Inflammatory macrophage treated with lipopolysaccharide for 4 hours (primary cell): ENCODE results near the gene PRKN.

Source experiments
- DNase-seq: peaks from one replicate; pipeline ENCODE4 v3.0.0-alpha.2; 2020

The PRKN gene

DNA sequence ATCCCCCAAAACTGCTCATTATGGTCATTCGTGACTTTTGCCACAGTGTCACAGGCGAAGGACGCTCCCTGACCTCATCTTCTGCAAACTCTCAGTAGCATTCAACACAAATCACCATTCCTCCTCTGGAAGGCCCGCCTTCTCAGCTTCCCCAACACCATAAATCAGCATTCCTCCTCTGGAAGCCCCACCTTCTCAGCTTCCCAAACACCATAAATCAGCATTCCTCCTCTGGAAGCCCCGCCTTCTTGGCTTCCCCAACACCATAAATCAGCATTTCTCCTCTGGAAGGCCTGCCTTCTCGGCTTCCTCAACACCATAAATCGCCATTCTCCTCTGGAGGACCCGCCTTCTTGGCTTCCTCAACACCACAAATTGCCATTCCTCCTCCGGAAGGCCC lies 1165.7 kb downstream of the PRKN start:
- DNase-seq, result no peak

DNA sequence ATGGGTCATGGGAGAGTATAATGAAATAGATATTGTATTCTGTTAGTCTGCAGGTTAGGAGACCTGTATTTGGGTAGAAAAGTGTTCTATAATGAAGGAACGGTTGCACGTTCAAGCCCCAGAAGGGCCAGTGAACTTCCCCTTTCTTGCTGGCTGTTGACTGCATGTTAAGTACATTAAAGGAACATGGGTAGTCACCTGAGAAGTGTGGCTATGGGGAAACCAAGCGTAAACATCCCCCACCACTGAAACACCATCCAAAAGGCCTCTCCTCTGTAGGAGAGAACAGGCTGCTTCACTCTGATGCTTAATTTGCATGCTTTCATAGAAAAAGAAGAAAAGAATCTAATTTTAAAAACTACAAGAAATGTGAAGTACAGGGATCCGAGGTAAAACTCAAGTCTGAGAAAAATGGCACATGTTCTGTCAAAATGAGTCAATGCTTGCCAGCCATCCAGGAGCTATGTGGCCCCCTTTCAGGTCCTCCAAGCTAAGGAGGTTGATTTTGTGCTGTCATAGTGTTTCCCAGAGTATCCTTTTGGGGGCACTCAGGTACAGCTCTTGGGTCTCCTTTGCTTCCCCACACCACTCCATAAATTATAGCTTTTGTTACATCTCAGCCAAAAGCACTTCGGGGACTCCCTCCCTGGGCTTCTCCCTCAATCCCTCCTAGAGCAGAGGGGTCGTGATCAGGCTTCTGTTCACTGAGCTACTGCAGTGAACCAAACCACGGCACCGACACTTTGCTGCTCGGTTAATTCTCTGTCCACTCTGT lies 1170.0 kb downstream of the PRKN start:
- no peak for DNase-seq

DNA sequence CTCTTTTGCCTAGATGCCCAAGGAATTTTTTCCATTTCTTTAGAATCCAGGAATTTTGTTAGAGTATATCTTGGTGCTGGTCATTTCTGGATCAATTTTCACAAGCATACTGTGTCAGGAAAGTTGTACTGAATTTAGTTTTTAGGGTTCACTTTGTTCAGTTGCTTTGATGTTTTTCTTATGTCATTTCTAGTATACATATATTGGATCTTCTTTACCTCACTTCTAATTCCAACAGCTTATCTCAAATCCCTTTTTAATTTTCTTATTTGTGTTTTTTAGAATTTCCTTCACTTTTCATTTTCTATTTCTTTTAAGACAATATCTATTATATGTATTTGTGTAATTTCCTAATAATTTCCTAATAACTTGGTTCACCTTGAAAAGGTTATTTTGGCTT lies 1172.7 kb downstream of the PRKN start:
- DNase-seq, result no peak

DNA sequence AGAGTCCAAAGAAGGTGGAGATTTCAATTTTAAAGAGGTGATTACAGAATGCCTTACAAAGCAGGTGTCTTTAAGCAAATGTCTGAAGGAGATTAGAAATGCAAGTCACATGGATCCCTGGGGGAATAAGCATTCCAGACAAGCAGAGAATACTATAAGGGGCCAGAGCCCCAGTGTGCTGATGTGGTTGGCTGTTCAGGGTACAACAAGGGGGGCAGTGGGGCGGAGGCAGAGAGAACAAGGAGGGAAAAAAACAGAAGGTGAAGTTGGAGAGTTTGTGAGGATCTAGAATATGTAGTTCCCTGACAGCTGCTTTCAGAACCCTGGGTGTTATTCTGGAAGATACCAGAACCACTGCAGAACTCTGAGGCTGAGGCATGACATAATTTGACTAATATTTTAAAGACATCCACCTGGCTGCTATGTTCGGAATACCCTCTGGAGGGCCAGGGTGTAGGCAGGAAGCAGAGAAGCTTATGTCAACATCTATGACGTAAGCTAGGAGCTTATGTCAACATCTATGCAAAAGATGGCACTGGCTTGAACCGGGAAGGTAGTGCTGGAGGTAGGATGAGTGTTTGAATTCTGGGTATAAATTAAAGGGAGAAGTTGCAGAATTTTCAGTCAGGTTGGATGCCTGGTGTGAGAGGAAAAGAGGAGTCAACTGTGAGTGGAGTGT lies 1177.5 kb downstream of the PRKN start:
- DNase-seq, result no peak

DNA sequence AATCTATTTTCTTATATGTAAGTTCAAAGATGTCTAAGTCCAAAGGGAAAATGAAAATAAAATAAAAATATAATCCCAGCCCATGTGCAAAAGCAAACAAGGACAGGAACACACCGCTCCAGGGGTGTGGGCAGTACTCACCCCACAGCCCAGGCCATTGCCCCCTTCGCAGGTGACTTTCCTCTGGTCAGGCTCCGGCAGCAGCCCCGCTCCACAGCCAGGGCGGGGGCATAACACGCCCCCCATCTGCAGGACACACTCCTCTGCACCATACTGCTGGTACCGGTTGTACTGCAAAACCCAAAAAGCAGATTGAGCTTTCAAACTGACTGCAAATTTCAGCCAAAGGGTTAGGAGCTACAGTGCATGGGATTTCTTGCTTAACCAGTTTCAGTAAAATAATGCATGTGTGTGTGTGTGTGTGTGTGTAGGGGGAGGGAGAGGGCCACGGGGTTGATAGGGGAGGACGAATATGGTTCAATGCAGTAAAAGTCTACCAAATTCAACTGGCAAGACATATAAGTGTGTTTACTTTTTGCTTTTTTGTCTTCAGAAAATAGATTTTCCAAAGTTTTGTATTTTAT lies 1178.8 kb downstream of the PRKN start:
- DNase-seq, result no peak

DNA sequence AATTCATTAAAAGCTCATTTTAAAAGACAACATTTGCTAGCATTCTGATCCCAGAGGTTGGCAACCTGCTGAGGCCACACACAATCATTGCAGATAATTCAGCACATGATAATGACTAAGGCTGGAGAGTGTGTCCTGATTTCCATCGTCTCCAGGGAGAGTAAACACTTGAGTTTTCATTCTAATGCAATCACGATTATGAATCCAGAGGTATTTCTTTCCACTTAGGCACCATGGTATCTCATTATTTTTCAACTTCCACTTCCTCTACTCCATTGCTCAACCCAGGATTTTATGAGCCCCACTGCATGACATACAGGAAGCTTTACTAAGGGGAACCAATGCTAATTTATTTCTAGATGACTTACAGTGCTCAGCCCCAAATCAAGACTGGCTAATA lies 1179.9 kb downstream of the PRKN start:
- DNase-seq, result peak; percentile 8

DNA sequence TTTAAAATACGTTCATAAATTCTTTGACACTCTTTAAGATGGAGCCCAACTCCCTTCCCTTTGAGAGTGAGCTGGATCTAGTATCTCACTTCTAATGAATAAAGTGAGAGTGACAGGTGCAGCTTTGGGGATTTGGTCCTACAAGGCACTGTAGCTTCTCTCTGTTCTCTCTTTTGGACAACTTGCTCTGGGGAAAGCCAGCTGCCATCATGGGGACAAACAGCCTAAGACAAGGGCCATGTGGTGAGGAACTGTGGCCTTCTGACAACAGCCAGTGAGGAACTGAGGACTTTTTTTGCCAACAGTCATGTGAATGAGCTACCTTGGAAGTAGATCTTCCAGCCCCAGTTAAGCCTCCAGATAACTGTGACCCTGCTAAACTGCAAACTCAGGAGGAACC lies 1180.9 kb downstream of the PRKN start:
- no peak for DNase-seq

DNA sequence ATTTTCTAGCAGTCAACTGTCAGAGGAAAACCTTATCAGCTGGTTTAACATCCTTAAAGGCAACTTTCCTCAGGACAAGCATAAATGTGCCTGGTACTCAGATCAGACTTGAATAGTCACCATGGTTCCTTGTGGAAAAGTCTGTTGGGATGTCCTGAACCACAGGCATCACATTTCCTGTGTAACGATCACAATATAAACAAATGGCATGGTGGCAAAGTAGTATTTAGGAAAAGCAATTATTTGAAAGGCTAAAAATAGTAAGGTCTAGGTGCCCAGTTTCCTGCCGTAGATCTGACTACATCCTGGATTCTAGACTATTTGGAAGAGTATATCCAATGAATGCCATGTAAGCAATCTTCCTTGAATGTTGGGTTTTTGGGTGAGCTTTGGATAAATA lies 1181.8 kb downstream of the PRKN start:
- no peak for DNase-seq

DNA sequence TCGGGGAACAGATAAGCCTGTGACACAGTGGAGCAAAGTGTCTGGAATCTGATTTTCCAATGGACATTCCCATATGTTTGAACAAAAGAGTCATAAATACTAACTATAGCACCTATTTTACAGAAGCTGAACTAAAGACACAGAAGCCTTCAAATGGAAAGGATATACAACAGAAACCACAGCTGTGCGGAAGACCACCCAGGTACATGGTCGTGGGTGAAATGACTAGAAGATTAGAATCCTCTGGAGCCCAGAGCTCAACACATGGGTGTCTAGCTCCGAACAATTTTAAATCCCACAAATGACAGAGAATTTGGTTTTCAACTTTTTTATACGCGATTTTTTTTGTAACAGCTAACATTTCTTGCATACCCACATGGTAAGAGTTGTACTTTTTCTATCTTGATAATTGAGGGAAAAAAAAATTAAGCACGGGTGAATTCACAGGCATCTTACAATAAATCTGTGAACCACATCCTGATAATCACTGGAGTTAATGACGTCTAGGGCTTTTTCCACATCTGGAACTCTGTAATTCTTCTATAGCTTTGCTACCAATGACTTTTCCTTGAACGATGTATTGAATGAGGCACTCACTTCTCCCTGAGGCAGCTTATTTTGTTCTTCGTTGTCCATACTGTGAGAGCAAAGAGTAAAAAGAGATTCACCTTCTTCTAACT lies 1182.6 kb downstream of the PRKN start:
- DNase-seq, result no peak

DNA sequence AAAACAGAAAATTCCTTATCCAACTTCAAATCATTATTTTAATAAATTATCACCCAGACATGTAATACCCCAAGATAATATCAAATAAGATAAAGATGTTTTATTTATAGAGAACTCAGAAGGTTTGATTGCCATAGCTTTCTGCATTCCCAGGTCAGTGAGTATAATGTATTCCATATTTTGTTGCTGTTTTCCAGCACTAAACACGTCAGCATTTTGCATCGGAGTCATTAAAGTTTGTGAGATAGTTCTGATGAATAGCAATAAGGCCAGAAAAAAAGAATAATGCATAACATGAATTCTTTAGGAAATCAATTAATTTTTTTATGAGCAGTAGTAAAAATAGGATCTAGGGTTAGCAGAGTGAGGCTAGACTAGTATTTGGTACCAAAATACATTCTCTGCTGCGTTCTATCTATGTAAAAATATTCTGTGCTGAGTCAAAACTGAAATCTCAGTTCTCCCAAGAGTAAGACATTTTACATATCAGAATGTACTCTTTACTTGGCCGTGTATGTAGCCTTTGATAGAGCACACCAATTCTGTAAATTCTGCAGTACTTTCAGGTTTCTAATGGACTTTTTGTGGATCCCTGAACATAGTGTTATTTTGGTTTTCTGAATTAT lies 1183.8 kb downstream of the PRKN start:
- DNase-seq, result no peak

DNA sequence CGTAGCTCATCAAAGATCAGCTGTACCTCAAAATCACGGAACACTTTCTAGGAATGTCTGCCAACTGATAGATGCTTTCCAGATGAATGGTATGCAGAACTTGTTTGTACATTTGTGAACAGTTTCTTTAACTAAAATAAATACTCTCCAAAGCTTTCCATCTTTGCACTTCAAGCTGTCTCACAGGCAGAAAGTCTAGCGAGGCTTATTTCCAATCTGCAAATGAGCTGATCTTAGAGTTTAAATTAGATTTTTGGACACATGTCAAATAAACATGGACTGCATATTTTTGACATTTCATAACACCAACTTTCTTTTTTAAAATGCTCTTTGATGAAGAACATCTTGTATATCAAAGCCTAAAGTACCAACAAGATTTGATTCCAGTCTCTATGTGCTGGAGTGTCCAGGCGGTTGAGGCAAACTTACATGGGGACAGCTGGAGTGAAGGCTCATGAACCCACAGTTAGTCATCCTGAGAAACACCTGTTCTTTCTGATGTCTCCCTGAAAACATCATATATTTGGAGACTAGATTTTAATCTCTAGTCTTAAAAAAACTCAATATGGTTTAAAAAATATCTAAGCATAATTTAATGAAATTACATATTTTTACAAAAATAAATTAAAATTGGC lies 1185.1 kb downstream of the PRKN start:
- no peak for DNase-seq

DNA sequence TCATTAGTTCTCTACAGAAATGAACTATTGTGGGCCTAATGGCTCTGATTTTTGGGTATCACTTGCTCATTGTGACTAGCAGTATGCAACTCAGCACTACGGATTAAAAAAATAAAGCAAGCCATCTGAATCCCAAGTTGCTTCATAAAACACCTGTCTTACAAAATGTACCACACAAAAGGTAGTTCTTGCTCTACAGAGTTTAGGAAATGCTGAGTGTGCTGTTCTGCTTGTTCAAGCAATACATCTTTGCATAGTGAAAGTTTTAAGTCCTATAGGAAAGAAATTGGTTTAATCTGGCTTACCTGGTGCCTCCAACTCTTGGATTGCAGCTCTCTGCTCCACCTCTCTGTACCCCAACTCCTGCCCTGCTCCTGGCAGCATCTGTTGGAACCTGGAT lies 1187.0 kb downstream of the PRKN start:
- no peak for DNase-seq

DNA sequence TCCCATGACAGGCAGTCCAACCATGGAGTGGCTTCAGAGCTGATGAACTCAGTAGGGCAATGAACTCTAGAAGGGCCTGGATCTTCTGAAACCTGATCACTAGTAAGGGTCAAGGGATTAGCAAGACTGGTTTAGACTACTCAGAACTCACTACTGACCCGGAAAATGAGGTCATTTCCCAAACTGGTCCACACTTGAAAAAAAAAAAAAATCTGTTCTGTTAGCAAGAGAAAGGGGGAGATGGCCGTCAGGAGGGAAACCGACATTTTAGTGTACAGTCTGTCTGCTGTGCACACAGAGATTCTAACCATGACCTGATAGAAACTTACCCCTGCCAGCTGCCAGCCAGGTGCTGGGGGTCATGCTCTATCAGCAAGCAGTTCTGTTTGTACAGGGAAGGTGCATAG lies 1191.3 kb downstream of the PRKN start:
- DNase-seq, result no peak

DNA sequence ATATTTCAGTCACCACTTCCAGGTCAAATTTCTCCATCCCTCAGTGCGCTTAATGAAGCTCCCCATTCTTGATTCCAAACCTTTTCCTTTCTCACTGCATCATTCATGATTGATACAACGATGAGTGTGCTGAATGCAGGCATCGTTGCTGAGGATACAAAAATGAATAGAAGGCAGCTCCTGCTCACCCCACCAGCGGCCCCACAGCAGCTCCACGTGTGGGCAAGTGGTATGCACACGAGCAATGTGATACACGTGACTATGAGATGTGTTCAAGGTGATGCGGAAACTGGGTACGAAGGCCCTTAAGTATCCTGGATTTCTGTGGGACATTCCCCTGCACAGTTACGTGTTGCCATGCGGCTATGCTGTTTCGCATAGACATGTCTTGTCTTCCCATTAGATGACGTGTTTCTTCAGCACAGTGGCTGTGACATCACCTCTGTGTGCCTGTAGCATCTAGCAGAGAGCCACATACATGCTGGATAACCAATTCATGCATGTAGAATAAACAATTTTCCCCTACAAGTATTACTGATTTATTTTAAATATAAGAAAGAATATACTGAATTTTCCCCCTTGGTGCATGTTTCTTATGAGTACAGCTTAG lies 1193.2 kb downstream of the PRKN start:
- DNase-seq, result no peak

DNA sequence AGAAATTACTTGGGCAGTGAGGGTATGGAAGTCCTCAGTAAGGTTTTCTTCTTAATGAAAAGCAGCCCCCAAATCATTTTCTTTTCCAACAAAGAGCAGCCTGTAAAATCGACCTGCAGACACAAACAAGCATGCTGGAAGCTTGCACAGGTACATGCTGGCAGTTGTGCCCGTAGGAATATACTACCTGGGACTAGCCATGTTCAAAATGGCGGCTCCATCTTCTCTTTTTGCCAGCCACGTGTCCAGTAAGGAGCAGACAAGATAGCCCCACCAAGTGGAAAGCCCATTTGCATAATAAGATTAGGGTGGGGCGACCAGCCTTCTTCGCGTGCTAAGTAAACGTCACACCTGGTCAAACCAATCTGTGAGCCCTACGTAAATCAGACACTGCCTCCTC lies 1194.3 kb downstream of the PRKN start:
- DNase-seq, result no peak

DNA sequence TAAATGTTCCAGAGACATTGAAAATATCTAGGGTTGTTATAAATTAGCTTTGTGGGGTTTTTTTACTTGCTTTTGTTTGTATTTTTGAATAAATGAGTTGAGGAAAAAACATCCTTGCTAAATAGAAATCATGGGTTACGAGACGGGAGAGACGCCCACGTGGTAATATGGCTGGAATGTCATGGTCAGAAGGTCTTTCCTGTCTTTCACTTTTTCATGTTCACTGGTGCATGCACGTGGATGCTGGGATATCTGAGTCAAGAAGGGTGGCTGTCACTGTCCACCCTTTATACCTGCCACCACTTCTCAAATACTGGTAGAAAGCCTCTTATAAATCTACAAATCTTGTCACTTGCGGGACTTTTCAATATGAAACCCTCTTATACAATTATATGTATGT lies 1195.0 kb downstream of the PRKN start:
- no peak for DNase-seq

DNA sequence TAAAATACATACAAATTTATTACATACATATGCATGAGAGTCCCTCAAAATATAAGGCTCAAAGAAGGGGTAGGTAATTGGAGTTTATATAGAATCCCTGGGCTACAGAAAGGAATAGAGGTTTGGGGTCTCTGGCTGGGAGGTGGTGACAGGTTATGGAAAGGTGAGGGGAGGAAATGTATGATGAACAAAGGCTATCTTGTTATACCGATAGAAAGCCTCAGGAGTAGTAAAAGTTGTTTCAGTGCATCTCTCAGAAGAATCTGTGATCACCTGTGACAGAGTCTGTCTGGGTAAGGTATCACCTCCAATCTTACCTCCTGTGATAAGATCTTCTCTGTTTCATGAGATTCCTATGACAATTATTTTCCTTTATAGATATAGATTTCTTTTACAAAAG lies 1200.8 kb downstream of the PRKN start:
- DNase-seq, result no peak

DNA sequence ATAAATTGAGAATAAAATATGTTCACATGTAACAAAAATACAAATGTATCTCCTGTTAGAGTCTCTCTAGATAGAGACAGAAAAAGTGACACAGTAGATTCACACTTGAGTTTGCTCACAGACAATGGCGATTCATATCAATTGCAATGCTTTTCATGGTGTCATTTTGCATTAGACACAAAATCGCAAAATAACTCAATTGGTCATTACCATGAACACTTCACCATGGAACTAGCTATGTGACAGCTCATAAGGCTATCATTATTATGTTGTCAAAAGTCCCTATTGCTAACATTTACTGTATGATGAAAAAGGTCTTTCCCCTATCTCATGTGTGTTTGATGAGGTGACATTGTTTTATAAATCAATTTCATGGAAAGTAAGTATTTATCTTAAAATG lies 1204.2 kb downstream of the PRKN start:
- DNase-seq, result no peak

DNA sequence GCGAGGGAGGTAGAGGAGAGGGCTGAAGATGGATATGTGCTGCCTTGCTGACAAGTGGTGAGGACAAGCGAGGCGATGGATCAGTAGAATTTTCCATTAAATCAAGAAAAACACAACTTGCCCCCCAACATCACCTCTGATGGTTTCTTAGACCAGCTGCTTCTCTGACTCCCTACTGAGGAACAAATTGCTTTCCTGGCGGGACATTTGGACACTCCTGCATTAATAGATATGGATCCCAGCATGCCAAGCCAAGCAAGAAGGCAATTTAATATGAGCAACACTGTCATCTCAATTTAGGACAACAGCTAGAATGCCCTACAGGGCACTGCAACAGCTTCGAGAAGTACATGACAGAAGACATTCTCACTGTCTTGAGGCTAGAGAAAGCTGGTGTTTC lies 1205.3 kb downstream of the PRKN start:
- no peak for DNase-seq

DNA sequence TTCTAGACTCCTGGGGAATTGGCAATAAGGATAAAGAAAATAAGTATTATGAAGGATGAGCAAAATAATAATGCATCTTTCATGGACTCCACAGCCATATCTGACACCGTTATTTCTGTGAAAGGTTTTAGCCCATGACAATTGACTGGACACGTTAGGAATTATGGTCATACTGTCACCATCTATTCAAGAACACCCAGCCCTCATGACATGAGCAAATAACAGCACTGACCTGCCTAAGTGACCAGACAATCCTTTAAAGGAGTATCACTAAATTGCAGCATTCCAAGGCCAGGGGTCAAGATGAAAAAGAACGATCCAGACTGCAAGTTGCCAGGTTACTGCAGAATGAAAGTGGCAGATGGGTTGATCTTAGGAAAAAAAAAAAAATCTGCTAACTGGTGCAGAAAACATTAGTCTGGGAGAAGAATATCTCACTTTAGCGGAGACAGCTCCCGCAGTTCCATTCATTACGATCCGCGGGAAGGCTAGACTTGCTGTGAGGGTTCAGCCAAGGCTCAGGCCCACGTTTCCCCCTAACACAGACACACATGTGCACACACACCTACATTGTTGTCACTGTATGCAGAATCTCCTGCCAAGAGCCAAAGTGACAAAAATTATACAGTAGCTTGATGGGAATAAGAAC lies 1216.0 kb downstream of the PRKN start:
- no peak for DNase-seq

DNA sequence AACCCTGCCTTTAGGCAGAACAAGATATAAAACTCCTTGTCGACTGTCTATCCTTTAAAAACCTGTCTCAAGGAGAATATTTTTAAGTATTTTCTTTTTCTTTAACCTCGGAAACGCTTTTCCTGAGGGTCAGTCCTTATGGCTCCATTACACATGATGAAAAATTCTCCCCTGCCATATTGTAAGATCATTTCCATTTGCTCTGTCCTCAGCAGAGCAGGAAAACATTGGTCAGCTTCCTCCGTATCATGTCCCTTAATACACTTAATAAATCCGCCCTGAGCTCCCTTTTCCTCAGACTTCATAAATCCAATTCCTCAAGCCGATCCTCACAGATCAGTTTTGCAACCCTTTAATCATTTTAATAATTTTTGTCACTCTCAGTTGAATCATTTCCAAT lies 1219.2 kb downstream of the PRKN start:
- no peak for DNase-seq

DNA sequence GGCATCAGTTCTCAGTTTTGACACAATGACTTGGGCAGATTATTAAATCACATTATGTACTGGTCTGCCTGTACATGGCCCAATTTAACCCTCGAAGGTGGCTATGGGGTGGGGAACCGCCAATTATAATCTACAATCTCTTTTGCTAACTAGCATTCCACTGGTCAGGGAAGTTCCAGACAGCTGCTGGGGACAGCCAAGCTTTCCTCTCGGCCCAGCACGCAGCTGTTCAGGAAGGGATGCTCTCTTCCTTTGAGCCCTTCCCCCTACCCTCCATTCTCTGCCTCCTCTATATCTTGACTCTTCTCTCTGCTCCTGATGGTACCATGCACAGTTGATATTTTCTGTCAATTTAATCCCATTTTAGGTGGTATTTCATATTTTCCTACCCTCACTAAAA lies 1220.2 kb downstream of the PRKN start:
- no peak for DNase-seq
